HCT116 (cell line): Measurements from ENCODE around the gene GARIN5A. TPM values are rescaled to one million over a fixed set of nuclear protein-coding genes. Genes with fewer than 3 reads are reported as not detected.

Experiments used
- ATAC-seq: fragments of 200-7000 bp; cut with Tn5 transposase; 2 replicates; pipeline ENCODE4 v1.9.1; 2020; ENCODE audit warnings: mild to moderate bottlenecking, moderate library complexity
- BruUV-seq: library from RNA; stranded (reverse); fragments of 400-500 nt; replicated peaks from 2 replicates; lab custom pipeline; 2021; lab: Mats Ljungman, UMichigan
- CTCF ChIA-PET: fragments of 300-600 bp; sonication (Branson Sonifier 250); formaldehyde crosslinking; loops from one replicate; lab custom pipeline; 2021; ENCODE audit warnings: antibody characterized with exemption; lab: Charles Lee
- POLR2A ChIA-PET: fragments of 300-600, 350-600 bp; sonication (Branson Sonifier 250); formaldehyde crosslinking; loops from one replicate; lab custom pipeline; 2021; ENCODE audit warnings: antibody characterized with exemption; lab: Charles Lee
- RAD21 ChIA-PET, 2 experiments: fragments of 300-600 bp; sonication (Branson Sonifier 250); formaldehyde crosslinking; loops; one replicate each; lab custom pipeline; 2023; ENCODE audit warnings: low total read pairs in 2 of 2; ENCODE audit not compliant: uncharacterized antibody in 2 of 2, unreplicated experiment in 2 of 2, low non-redundant PET in 1 of 2; lab: Charles Lee
- DNase-seq: peaks from one replicate; pipeline ENCODE4 v3.0.0-alpha.2; 2010; ENCODE audit warnings: low read depth, low spot score
- H2AFZ ChIP-seq: fragments of 200-600 bp; shearing (Covaris generic), sonication (generic); 2 replicates; pipeline ENCODE4 v1.6.1; 2017; ENCODE audit warnings: low read depth, mixed run types, mixed read lengths, antibody characterized with exemption, low read length; ENCODE audit not compliant: poor library complexity, severe bottlenecking
- H3K27ac ChIP-seq: 2 replicates; pipeline ENCODE4 v1.5.1; 2012; ENCODE audit warnings: low read depth, low read length
- H3K27me3 ChIP-seq: fragments of 200-600 bp; sonication (generic); 2 replicates; pipeline ENCODE4 v1.6.1; 2016; ENCODE audit warnings: mixed run types, low read length, mixed read lengths; ENCODE audit not compliant: insufficient read depth
- H3K36me3 ChIP-seq, 2 experiments: fragments of 200-500 bp in 1 of 2; fragments of 200-600 bp in 1 of 2; sonication (Bioruptor generic) in 1 of 2; sonication (generic) in 1 of 2; 2 replicates each; pipeline versions ENCODE4 v1.5.1 to v1.6.1; 2014 to 2016; ENCODE audit warnings: low read length in 2 of 2, inconsistent platforms in 1 of 2, mixed read lengths in 1 of 2, mixed run types in 1 of 2; ENCODE audit not compliant: insufficient read depth in 2 of 2, control insufficient read depth in 1 of 2
- H3K4me1 ChIP-seq, 2 experiments: fragments of 200-600 bp in 1 of 2; sonication (generic) in 1 of 2; 2 replicates each; pipeline versions ENCODE4 v1.5.1 to v1.6.1; 2012 to 2017; ENCODE audit warnings: low read length in 2 of 2, inconsistent platforms in 1 of 2, mild to moderate bottlenecking in 1 of 2, mixed read lengths in 1 of 2, mixed run types in 1 of 2, moderate library complexity in 1 of 2; ENCODE audit not compliant: insufficient read depth in 2 of 2, control insufficient read depth in 1 of 2
- H3K4me2 ChIP-seq: fragments of 200-600 bp; sonication (generic); 2 replicates; pipeline ENCODE4 v1.6.1; 2017; ENCODE audit warnings: mixed run types, low read length, mixed read lengths
- H3K4me3 ChIP-seq, 2 experiments: fragments of 200-600 bp in 1 of 2; sonication (generic) in 1 of 2; replicated peaks in 1 of 2; 2 replicates each; pipeline ENCODE4 v1.5.1; 2011 to 2016; ENCODE audit warnings: low read length in 2 of 2, control low read depth in 1 of 2, low read depth in 1 of 2, mild to moderate bottlenecking in 1 of 2, mixed read lengths in 1 of 2, mixed run types in 1 of 2
- H3K79me2 ChIP-seq: fragments of 200-600 bp; sonication (generic); 2 replicates; pipeline ENCODE4 v1.6.1; 2017; ENCODE audit warnings: mild to moderate bottlenecking, mixed run types, low read length, moderate library complexity, mixed read lengths; ENCODE audit not compliant: insufficient read depth
- H3K9ac ChIP-seq: fragments of 200-600 bp; sonication (generic); 2 replicates; pipeline ENCODE4 v1.6.1; 2016; ENCODE audit warnings: low read length, mixed read lengths
- H3K9me2 ChIP-seq: fragments of 200-600 bp; sonication (generic), shearing (Covaris generic); 2 replicates; pipeline ENCODE4 v1.6.1; 2017; ENCODE audit warnings: mixed run types, mild to moderate bottlenecking, moderate library complexity; ENCODE audit not compliant: insufficient read depth
- H3K9me3 ChIP-seq, 2 experiments: fragments of 200-500 bp in 1 of 2; fragments of 200-600 bp in 1 of 2; sonication (Bioruptor generic) in 1 of 2; sonication (generic) in 1 of 2; 2 replicates each; pipeline ENCODE4 v1.6.1; 2014 to 2017; ENCODE audit warnings: low read length in 2 of 2, mixed read lengths in 2 of 2, inconsistent platforms in 1 of 2, low read depth in 1 of 2, mild to moderate bottlenecking in 1 of 2, mixed run types in 1 of 2, moderate library complexity in 1 of 2; ENCODE audit not compliant: control insufficient read depth in 1 of 2, insufficient read depth in 1 of 2
- H4K20me1 ChIP-seq: fragments of 200-600 bp; sonication (generic), shearing (Covaris generic); 2 replicates; pipeline ENCODE4 v1.6.1; 2017; ENCODE audit warnings: mixed run types, mild to moderate bottlenecking, moderate library complexity; ENCODE audit not compliant: insufficient read depth
- ATF3 ChIP-seq: IDR thresholded peaks from 2 replicates; pipeline ENCODE4 v1.6.1; 2012
- CBX3 ChIP-seq: IDR thresholded peaks from 2 replicates; pipeline ENCODE4 v1.6.1; 2012; ENCODE audit warnings: low read depth
- CEBPB ChIP-seq: IDR thresholded peaks from 2 replicates; pipeline ENCODE4 v1.6.1; 2012; ENCODE audit warnings: low read depth
- EGR1 ChIP-seq: IDR thresholded peaks from 2 replicates; pipeline ENCODE4 v1.6.1; 2012; ENCODE audit warnings: low read depth
- ELF1 ChIP-seq: IDR thresholded peaks from 2 replicates; pipeline ENCODE4 v1.6.1; 2012; ENCODE audit warnings: low read depth, borderline replicate concordance
- EZH2 ChIP-seq: fragments of 200-600 bp; sonication (generic); IDR thresholded peaks from 2 replicates; pipeline ENCODE4 v1.6.1; 2017; ENCODE audit warnings: antibody characterized with exemption, mixed run types
- EZH2phosphoT487 ChIP-seq: fragments of 200-600 bp; IDR thresholded peaks from 2 replicates; pipeline ENCODE4 v1.6.1; 2018; ENCODE audit warnings: antibody characterized with exemption, borderline replicate concordance
- FOSL1 ChIP-seq: IDR thresholded peaks from 2 replicates; pipeline ENCODE4 v1.6.1; 2012; ENCODE audit warnings: low read depth
- JUND ChIP-seq: IDR thresholded peaks from 2 replicates; pipeline ENCODE4 v1.6.1; 2012
- MAX ChIP-seq: IDR thresholded peaks from 2 replicates; pipeline ENCODE4 v1.6.1; 2012
- POLR2A ChIP-seq: IDR thresholded peaks from 2 replicates; pipeline ENCODE4 v1.7.0; 2011; ENCODE audit warnings: borderline replicate concordance; ENCODE audit not compliant: insufficient read depth, insufficient read length; ENCODE audit errors: extremely low read depth
- POLR2AphosphoS5 ChIP-seq: IDR thresholded peaks from 2 replicates; pipeline ENCODE4 v1.6.1; 2011; ENCODE audit warnings: mild to moderate bottlenecking, low read depth, low read length, moderate library complexity
- SIN3A ChIP-seq: IDR thresholded peaks from 2 replicates; pipeline ENCODE4 v1.6.1; 2012; ENCODE audit warnings: low read depth
- SP1 ChIP-seq: IDR thresholded peaks from 2 replicates; pipeline ENCODE4 v1.6.1; 2012; ENCODE audit warnings: low read depth
- YY1 ChIP-seq: IDR thresholded peaks from 2 replicates; pipeline ENCODE4 v1.6.1; 2011; ENCODE audit warnings: low read length, low read depth, moderate library complexity, mild to moderate bottlenecking; ENCODE audit not compliant: insufficient replicate concordance; ENCODE audit errors: extremely low read depth
- ZFX ChIP-seq: fragments of 450-650 bp; IDR thresholded peaks from 2 replicates; pipeline ENCODE4 v1.6.1; 2017
- ZNF274 ChIP-seq: fragments of 200-500 bp; sonication (Bioruptor generic); IDR thresholded peaks from 2 replicates; pipeline ENCODE4 v1.6.1; 2014; ENCODE audit warnings: mild to moderate bottlenecking, low read depth, low read length, inconsistent platforms
- intact Hi-C: fragments of 100-400 bp; cut with micrococcal nuclease; formaldehyde crosslinking; loops from 2 replicates; pipeline ENCODE4 v1.10.0; 2022
- total RNA-seq: library from RNA; stranded (reverse); gene quantifications from one replicate; pipeline ENCODE4 v1.2.1, GENCODE V29; 2021; ENCODE audit not compliant: unreplicated experiment
- TF ChIP-seq, protein P1 (sequence below): IDR thresholded peaks from 2 replicates; pipeline ENCODE4 v1.6.1; 2011; ENCODE audit warnings: mild to moderate bottlenecking, low read length, moderate library complexity; ENCODE audit not compliant: insufficient replicate concordance; ENCODE audit errors: extremely low read depth

GARIN5A gene
- total RNA-seq, 1 experiment from 2014 or later = 12.2 TPM

GRCh38 chr19:50447053-50447452 is 29.6 kb downstream of the GARIN5A start:
- Histone ChIP-seq H2AFZ (no peak overlapping the region), H3K9me2 (no peaks in the 10 kb centered on the region), H3K4me1 (no peaks in the 10 kb centered on the region), H3K4me3 (no peak overlapping the region), H3K4me2 (no peak overlapping the region), H3K79me2 (no peaks in the 10 kb centered on the region), H3K27me3 (no peaks in the 10 kb centered on the region), H4K20me1 (no peaks in the 10 kb centered on the region), H3K36me3 (no peaks in the 10 kb centered on the region), H3K9me3 (no peaks in the 10 kb centered on the region; a peak in 1 of 4 replicates), H3K27ac (no peak overlapping the region), H3K9ac (no peak overlapping the region)
- ATAC-seq (no peak), DNase-seq (no peak)
- ChIA-PET RAD21 (no interaction called here), CTCF (no interaction called here), POLR2A (no interaction called here)
- intact Hi-C loops = no loop called here
- no TSS peak for BruUV-seq
- no peak for TF ChIP-seq ZFX
- no peak for TF ChIP-seq ATF3
- TF ChIP-seq POLR2AphosphoS5 = no peak
- no peak for TF ChIP-seq CBX3
- TF ChIP-seq MAX = no peak
- no peak for TF ChIP-seq JUND
- TF ChIP-seq EGR1 = no peak
- no peak for TF ChIP-seq ELF1
- no peak for TF ChIP-seq CEBPB

- TF ChIP-seq EZH2 (no peak), ZNF274 (no peak), JUND (no peak), ELF1 (no peak), SIN3A (no peak), ATF3 (no peak), POLR2A (no peak), EZH2phosphoT487 (no peak), ZFX (no peak), SP1 (no peak), YY1 (no peak), EGR1 (no peak), FOSL1 (no peak)
- TF ChIP-seq, protein P1, sequence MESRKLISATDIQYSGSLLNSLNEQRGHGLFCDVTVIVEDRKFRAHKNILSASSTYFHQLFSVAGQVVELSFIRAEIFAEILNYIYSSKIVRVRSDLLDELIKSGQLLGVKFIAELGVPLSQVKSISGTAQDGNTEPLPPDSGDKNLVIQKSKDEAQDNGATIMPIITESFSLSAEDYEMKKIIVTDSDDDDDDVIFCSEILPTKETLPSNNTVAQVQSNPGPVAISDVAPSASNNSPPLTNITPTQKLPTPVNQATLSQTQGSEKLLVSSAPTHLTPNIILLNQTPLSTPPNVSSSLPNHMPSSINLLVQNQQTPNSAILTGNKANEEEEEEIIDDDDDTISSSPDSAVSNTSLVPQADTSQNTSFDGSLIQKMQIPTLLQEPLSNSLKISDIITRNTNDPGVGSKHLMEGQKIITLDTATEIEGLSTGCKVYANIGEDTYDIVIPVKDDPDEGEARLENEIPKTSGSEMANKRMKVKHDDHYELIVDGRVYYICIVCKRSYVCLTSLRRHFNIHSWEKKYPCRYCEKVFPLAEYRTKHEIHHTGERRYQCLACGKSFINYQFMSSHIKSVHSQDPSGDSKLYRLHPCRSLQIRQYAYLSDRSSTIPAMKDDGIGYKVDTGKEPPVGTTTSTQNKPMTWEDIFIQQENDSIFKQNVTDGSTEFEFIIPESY = no peak
- TF ChIP-seq, all 23 proteins: peak for 0
- Histone ChIP-seq H3K79me2 (no peaks in the 10 kb centered on the region), H3K9me2 (no peaks in the 10 kb centered on the region), H3K27me3 (no peaks in the 10 kb centered on the region), H3K4me2 (no peak overlapping the region), H3K27ac (no peak overlapping the region), H3K36me3 (no peaks in the 10 kb centered on the region), H4K20me1 (no peaks in the 10 kb centered on the region), H3K9me3 (no peaks in the 10 kb centered on the region; a peak in 1 of 4 replicates), H2AFZ (no peak overlapping the region), H3K4me3 (no peak overlapping the region), H3K4me1 (no peaks in the 10 kb centered on the region), H3K9ac (no peak overlapping the region)
- intact Hi-C loops = no loop called here
- CTCF ChIA-PET = no interaction called here
- no peak for DNase-seq
- RAD21 ChIA-PET = no interaction called here
- BruUV-seq = no TSS peak
- POLR2A ChIA-PET = interaction anchor here (0.7 kb wide), 1 partner anchor 265 kb away, joined by 3 read pairs; no protein-coding TSS in a partner anchor
- ATAC-seq = no peak
Observed at GRCh38 chr19:50444059-50444458, 32.6 kb downstream of the GARIN5A start.
